ENCODE results near the gene SCRN3. TPM values are rescaled to one million over a fixed set of nuclear protein-coding genes. Genes with fewer than 3 reads are reported as not detected.
"Not testable (repeated sequence)": the region's sequence is repeated elsewhere in the genome, so short reads cannot be mapped to it uniquely, and the experiment has no call there.

The SCRN3 gene
- total RNA-seq, 2 donors from 2014 or later: 22.4 to 39.8 TPM

- Histone ChIP-seq H3K36me3 (no peaks in the 10 kb centered on the region), H3K4me1 (replicated peaks) (no peaks in the 10 kb centered on the region), H3K27me3 (replicated peaks; ENCODE audit: insufficient read depth) (no peaks in the 10 kb centered on the region), H3K4me3 (no peak overlapping the region), H3K9me3 (no peaks in the 10 kb centered on the region), H3K27ac (no peak overlapping the region)
- DNase-seq (ENCODE audit: low spot score): no peak
- TF ChIP-seq CTCF (IDR thresholded peaks at IDR 0.05) (no peak), POLR2A (IDR thresholded peaks at IDR 0.05) (no peak), POLR2AphosphoS5 (IDR thresholded peaks at IDR 0.05) (no peak)
- intact Hi-C loops (cut with DNase I): no loop called here
Measured at GRCh38 chr2:174403628-174404027, 8.1 kb downstream of the SCRN3 start.

- intact Hi-C loops (cut with DNase I); H3K36me3 ChIP-seq; H3K27me3 ChIP-seq (replicated peaks; ENCODE audit: insufficient read depth); DNase-seq (ENCODE audit: low spot score); H3K9me3 ChIP-seq; H3K4me1 ChIP-seq (replicated peaks): not testable (repeated sequence)
- H3K4me3 ChIP-seq: peak overlapping the region in 1 of 2 donors; percentile 26
- WGBS: 64% methylated on average over 4 of the region's 31 CpGs
- peak overlapping the region in 1 of 2 donors; percentile 42 for H3K27ac ChIP-seq
Measured at GRCh38 chr2:174410039-174410438, 14.5 kb downstream of the SCRN3 start.

- no peaks in the 10 kb centered on the region for H3K36me3 ChIP-seq
- H3K9me3 ChIP-seq: no peaks in the 10 kb centered on the region
- TF ChIP-seq POLR2AphosphoS5 (IDR thresholded peaks at IDR 0.05) (no peak), CTCF (IDR thresholded peaks at IDR 0.05) (no peak), POLR2A (IDR thresholded peaks at IDR 0.05) (no peak)
- H3K27me3 ChIP-seq (replicated peaks; ENCODE audit: insufficient read depth): no peaks in the 10 kb centered on the region
- H3K27ac ChIP-seq: no peak overlapping the region
- no peak overlapping the region for H3K4me3 ChIP-seq
- intact Hi-C loops (cut with DNase I): no loop called here
- DNase-seq (ENCODE audit: low spot score): no peak
- H3K4me1 ChIP-seq (replicated peaks): no peaks in the 10 kb centered on the region
Measured at GRCh38 chr2:174412256-174412655, 16.7 kb downstream of the SCRN3 start.

- no peaks in the 10 kb centered on the region for H3K4me1 ChIP-seq (replicated peaks)
- H3K27me3 ChIP-seq (replicated peaks; ENCODE audit: insufficient read depth): no peaks in the 10 kb centered on the region
- no peak for DNase-seq (ENCODE audit: low spot score)
- H3K9me3 ChIP-seq: no peaks in the 10 kb centered on the region
- TF ChIP-seq POLR2AphosphoS5 (IDR thresholded peaks at IDR 0.05): no peak
- H3K27ac ChIP-seq: no peak overlapping the region
- 73% methylated on average over 1 of the region's 1 CpG for WGBS
- intact Hi-C loops (cut with DNase I): no loop called here
- H3K36me3 ChIP-seq: no peaks in the 10 kb centered on the region
- H3K4me3 ChIP-seq: no peak overlapping the region
Measured at GRCh38 chr2:174428214-174428613, 32.7 kb downstream of the SCRN3 start.

GRCh38 chr2:174430066-174430465 is 34.5 kb downstream of the SCRN3 start:
- Histone ChIP-seq H3K4me3 (no peak overlapping the region), H3K27me3 (replicated peaks; ENCODE audit: insufficient read depth) (no peaks in the 10 kb centered on the region), H3K27ac (no peak overlapping the region), H3K4me1 (replicated peaks) (no peaks in the 10 kb centered on the region), H3K9me3 (no peaks in the 10 kb centered on the region), H3K36me3 (no peaks in the 10 kb centered on the region)
- DNase-seq (ENCODE audit: low spot score): no peak
- WGBS: 91% methylated on average over 2 of the region's 2 CpGs
- TF ChIP-seq POLR2AphosphoS5 (IDR thresholded peaks at IDR 0.05): no peak
- no peak for TF ChIP-seq CTCF (IDR thresholded peaks at IDR 0.05)
- TF ChIP-seq POLR2A (IDR thresholded peaks at IDR 0.05): no peak
- intact Hi-C loops (cut with DNase I): no loop called here

- WGBS: 98% methylated on average over 1 of the region's 1 CpG
Measured at GRCh38 chr2:174431902-174432301, 36.4 kb downstream of the SCRN3 start.

More at GRCh38 chr2:174431902-174432301, 36.4 kb downstream of the SCRN3 start:
- Histone ChIP-seq H3K36me3 (no peaks in the 10 kb centered on the region), H3K4me3 (no peak overlapping the region), H3K27ac (no peak overlapping the region), H3K9me3 (no peaks in the 10 kb centered on the region), H3K27me3 (replicated peaks; ENCODE audit: insufficient read depth) (no peaks in the 10 kb centered on the region), H3K4me1 (replicated peaks) (no peaks in the 10 kb centered on the region)
- intact Hi-C loops (cut with DNase I): no loop called here
- DNase-seq (ENCODE audit: low spot score): no peak
- TF ChIP-seq CTCF (IDR thresholded peaks at IDR 0.05) (no peak), POLR2AphosphoS5 (IDR thresholded peaks at IDR 0.05) (no peak), POLR2A (IDR thresholded peaks at IDR 0.05) (no peak)
